Measurements from ENCODE around the gene AGBL4.

Gene AGBL4

GRCh38 chr1:48495911-48496310, 1527.8 kb downstream of the AGBL4 start:
- no peak for TF ChIP-seq CTCF (IDR thresholded peaks at IDR 0.05; ENCODE audit: extremely low read depth, missing control alignments)
- no peak for DNase-seq (ENCODE audit: low spot score)

GRCh38 chr1:48495166-48495565, 1528.6 kb downstream of the AGBL4 start:
- TF ChIP-seq CTCF (IDR thresholded peaks at IDR 0.05; ENCODE audit: extremely low read depth, missing control alignments) = no peak
- no peak for DNase-seq (ENCODE audit: low spot score)

GRCh38 chr1:48493970-48494769, 1529.6 kb downstream of the AGBL4 start:
- DNase-seq (ENCODE audit: low spot score) = no peak
- no peak for TF ChIP-seq CTCF (IDR thresholded peaks at IDR 0.05; ENCODE audit: extremely low read depth, missing control alignments)

GRCh38 chr1:48493041-48493440, 1530.7 kb downstream of the AGBL4 start:
- DNase-seq (ENCODE audit: low spot score) = no peak
- no peak for TF ChIP-seq CTCF (IDR thresholded peaks at IDR 0.05; ENCODE audit: extremely low read depth, missing control alignments)

GRCh38 chr1:48492392-48492791, 1531.4 kb downstream of the AGBL4 start:
- DNase-seq (ENCODE audit: low spot score) = no peak
- TF ChIP-seq CTCF (IDR thresholded peaks at IDR 0.05; ENCODE audit: extremely low read depth, missing control alignments) = no peak

- no peak for TF ChIP-seq CTCF (IDR thresholded peaks at IDR 0.05; ENCODE audit: extremely low read depth, missing control alignments)
- no peak for DNase-seq (ENCODE audit: low spot score)
These were observed 1535.0 kb downstream of the AGBL4 start for GRCh38 chr1:48488721-48489120.

All from GM20000 (cell line).